COLO668 (cell line): ENCODE measurements around the gene HIGD2A.

Source experiments
- DNase-seq: peaks from one replicate; lab custom pipeline; 2025; ENCODE audit not compliant: unreplicated experiment; lab: John Stamatoyannopoulos, UW

The HIGD2A gene

DNA sequence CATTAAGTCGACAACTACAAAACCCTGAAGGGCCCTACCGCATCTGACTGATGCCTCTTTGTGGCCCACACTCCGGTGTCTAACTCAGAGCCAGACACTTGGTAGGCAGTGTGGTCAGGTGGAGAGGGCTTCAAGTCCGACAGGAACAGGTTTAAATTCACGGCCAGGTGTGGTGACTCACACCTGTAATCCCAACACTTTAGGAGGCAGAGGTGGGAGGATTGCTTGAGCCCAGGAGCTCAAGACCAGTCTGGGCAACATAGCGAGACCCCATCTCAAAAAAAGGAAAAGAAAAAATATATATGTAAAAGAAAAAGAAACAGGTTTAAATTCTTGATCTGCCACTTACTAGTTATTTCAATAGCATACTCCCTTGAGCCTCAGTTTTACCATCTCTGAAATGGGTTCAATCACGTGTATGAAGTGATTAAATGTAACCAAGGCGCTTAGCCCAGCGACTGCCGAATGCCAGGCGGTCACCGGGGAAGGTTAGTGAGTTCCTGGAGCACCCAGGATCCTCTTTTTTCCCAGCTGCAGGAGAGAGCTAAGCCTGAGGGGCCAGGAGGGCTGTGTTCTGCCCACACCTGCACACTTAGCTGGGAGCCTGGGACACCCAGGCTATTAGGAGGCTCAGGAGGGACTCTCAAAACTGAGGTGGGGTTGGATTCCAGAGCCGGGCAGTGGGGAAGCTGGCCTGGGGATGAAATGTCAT is 26.8 kb downstream of the HIGD2A start:
- no peak for DNase-seq

- peak; percentile 92 for DNase-seq
These were observed 27.7 kb downstream of the HIGD2A start, which contains the start of gene CLTB for GRCh38 chr5:176415952-176416924. Gene CLTB (minus strand): TSS chr5:176416539. CDS start chr5:176416363, 176 bp downstream.

DNA sequence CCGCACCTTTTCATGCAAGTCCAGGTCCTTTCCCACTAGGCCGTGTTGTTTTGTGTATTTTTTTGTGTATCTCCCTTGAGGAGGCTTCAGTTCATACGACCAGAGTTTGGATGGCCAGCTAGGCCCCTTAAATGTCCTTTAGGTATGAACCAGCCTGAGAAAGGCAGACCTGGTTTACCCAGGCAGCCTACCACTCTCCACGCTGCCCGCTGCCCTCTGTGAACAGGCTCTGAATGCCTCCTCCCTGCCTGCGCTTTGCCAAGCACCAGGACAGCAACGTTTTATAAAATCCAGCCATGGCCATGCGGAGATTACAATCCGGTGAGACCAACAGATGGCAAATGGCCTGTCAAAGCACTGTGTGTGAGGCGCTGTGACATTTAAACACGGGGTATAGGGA is 28.4 kb downstream of the HIGD2A start:
- DNase-seq: no peak

- DNase-seq: no peak
These were observed 29.7 kb downstream of the HIGD2A start for GRCh38 chr5:176418251-176418650.

- DNase-seq: no peak
These were observed 31.5 kb downstream of the HIGD2A start for GRCh38 chr5:176420086-176420485.

DNA sequence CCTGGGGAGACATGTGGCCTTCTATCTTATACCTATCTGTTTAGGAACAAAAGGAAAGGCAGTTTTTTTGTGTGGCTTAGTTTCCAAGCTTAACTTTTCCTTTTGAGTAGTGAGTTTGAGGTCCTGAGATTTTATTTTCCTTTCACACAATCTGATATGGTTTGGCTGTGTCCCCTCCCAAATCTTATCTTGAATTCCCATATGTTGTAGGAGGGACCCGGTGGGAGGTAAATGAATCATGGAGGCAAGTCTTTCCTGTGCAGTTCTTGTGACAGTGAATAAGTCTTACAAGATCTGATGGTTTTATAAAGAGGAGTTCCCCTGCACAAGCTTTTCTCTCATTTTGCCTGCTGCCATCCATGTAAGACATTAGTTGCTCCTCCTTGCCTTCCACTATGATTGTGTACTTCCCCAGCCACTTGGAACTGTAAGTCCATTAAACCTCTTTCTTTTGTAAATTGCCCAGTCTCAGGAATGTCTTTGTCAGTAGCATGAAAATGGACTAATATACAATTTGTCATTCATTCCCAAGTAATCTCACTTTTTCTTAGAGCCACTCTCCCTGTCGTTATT is 32.5 kb downstream of the HIGD2A start:
- DNase-seq: no peak

DNA sequence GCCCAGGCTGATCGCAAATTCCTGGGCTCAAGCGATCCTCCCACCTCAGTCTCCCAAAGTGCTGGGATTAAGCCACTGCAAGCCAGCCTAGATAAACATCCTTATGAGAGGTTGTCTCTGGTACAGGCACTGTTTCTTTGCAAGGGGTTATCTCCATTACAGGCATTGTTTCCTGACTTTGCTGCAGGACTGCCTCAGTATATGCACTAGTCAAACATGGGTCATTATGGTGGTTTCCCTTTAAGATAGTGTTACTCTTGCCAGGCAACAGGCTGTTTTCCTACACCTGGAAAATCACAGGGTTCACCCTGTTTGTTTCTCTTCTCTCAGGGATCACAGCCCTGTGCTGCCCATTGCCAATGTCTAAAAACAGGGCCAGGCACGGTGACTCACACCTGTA is 35.6 kb downstream of the HIGD2A start:
- DNase-seq: no peak

GRCh38 chr5:176425138-176425537 is 36.6 kb downstream of the HIGD2A start:
- no peak for DNase-seq

DNA sequence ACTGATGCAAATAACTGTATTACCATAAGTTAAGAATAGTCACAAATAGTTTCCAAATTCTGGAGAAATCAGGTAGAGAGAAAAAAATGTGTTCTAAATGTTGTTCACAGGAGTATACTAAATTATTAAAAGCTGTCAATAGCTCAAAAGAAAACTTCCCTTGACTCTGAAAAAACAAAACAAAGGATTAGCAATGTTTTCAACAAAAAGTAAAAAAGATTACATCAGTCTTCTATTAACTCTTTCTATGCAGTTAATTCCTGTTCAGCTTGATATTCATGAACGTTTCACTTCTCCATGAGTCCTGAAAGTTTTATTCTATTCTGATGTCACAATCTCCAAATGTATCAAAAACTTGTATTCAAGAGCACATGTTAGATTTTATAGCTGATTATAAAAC is 37.2 kb downstream of the HIGD2A start:
- DNase-seq: no peak

DNA sequence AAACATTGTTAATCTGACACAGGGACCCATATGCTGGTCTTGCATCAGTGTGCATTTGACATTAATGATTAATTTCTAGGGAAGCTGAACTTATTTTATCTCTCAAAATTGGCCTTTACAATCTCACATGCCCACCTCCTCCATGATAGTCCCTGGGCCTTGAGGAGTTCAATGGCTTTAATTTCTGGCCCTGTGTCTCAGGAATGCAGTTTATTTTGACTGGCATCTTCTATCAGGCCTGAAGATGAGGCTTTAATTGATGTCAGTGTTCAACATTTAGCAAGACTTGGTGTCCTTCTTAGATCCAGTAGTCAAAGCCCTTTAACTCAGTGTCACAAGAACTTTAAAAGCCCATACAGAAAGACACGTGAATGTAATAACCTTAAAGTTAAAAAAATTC is 38.3 kb downstream of the HIGD2A start:
- no peak for DNase-seq

- DNase-seq: no peak
These were observed 39.4 kb downstream of the HIGD2A start for GRCh38 chr5:176427971-176428370.

DNA sequence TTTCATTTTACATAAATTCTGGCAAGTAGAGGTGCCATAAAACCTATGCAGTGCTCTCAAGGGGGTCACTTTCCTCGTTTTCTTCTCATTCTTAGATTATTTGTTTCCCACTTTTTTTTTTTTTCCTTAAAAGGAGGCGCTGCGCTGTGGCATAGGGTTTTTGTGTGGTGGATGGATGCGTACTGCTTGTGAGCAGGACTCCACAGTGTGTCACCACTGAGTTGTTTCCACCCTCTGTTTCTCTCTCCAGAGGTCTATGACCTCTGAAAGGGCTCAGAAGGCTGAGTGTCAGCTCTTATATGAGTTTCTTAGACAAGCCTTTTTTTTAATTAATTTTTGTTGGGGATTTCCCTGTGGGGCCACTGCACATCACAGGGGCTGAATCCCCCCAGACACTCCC is 41.4 kb downstream of the HIGD2A start:
- DNase-seq: no peak

- no peak for DNase-seq
These were observed 44.2 kb downstream of the HIGD2A start for GRCh38 chr5:176432707-176433106.

DNA sequence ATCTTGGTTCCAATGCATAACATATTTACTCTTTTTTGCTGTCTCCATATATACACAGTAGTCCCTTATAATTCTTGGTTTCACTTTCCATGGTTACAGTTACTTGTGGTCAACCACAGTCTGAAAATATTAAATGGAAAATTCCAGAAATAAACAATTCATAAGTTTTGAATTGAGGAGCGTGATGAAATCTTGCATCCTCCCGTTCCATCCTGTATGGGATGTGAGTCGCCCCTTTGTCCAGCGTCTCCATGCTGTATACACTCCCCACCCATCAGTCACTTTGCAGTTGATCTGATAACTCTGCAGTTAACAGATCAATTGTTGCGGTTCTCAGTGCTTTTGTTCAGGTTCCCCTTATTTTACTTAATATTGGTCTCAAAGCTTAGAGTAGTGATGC is 48.1 kb downstream of the HIGD2A start:
- DNase-seq: no peak

DNA sequence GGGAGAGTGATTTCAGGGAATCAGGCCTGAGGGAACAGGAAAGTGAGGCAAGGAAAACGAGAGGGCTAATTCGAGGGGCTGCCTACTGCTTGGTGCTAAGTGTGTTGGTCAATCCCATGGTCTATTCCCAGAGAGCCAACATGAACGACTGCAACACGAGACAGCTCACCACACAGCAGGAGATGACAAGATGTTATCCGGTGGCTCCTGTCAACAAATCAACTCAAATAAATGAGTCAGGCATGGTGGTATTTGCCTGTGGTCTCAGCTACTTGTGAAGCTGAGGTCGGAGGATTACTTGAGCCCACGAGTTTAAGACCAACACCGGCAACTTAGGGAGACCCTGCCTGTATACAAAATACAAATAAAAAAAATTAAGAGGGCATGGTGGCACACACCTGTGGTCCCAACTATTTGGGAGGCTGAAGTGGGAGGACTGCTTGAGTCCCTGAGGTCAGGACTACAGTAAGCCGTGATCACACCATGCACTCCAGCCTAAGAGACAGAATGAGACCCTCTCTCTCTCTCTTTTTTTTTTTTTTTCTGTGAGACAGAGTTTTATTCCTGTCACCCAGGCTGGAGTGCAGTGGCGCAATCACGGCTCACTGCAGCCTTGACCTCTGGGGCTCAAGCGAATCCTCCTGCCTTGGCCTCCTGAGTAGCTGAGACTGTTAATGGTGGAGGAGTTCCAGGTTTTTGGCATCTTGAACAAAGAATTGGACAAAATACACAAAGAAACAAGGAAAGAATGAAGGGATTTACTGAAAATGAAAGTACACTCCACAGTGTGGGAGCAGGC is 50.6 kb downstream of the HIGD2A start:
- no peak for DNase-seq
